HG03439 (cell line): Measurements from ENCODE around the gene AUTS2.

Experiments used
- ATAC-seq: cut with Tn5 transposase; IDR thresholded peaks from one replicate; pipeline ENCODE4 v1.9.1; 2021; ENCODE audit warnings: mild to moderate bottlenecking, moderate library complexity; ENCODE audit not compliant: unreplicated experiment

AUTS2 gene

GRCh38 chr7:70770154-70770553 is 1171.9 kb downstream of the AUTS2 start:
- no peak for ATAC-seq

DNA sequence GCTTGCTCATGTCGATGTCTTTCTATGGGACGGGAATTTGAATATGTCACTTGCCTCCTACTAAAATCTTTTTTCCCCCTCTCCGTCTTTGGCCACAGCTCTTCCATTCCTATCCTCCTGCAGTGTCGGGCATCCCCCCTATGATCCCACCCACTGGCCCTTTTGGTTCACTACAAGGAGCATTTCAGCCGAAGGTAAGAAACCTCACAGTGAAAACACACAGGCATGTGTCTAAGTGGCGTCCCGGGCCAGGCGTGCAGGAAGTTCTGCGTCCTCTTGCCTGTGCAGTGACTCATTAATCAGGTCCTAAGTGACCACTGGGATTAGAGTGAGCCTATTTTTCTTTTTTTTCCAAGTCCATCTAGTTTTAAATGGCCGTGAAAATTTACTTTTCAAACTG is 1173.2 kb downstream of the AUTS2 start:
- ATAC-seq, result no peak

DNA sequence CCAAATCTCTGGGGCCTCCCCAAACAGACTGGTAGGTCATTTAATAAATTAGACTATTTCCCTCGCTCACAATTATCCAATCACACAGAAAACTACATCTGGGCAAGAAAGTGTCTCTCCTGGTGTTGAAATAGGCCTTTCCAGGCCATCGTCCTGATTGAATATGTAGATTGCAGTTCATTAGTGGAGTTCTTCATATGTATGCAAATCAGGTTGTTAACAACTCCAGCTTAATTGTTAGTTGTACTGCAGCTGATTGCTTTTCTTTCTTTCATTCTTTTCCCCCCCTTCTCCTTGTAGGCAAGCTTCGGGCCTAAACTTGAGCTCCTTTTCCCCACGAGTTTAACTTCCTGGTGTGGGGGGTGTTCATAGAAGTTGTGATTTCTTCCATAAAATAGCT is 1174.6 kb downstream of the AUTS2 start:
- no peak for ATAC-seq

DNA sequence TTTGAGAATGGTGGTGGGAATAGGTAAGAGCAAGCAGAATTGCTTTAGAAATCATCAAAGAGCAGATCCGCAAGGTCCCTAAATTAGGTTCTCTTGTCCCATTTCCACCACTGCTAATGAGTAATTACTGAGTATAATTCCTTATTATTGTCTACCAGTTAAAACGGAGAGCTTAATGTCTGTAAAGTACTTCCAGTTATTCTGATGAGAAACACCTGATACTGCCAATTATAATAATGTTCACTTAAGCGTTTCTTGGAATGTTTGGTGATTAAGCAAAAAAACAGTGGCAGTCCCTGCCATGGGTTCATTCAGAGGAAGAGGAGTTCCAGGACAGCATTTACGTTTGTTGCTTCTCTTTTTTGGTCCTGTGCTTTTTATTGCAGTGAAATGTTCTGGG is 1175.1 kb downstream of the AUTS2 start:
- no peak for ATAC-seq

- no peak for ATAC-seq
Measured at GRCh38 chr7:70774950-70775527, 1176.8 kb downstream of the AUTS2 start.

GRCh38 chr7:70775570-70776156 is 1177.4 kb downstream of the AUTS2 start:
- ATAC-seq, result no peak

DNA sequence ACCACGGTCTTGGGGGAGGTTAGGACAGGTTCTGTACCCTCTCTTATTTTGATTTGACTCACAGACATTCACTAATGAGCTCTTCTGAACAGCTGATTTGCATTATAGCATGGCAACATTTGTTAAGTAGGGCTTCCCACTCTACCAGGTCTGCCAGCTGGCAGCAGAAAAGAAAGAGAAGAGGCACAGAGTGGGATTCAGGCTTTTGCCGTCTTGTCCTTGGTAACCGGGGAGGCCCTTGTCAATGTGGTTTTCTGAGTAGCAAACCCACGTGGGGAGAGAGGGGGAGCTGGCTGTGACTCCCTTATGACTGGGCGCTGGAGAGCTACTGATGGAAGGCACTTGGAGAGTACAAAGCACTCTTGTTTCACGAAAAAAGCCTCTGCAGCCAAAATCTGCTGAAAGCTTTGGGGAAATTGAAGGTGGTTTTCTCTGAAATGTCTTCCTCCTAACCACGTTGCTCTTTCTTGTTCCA is 1178.4 kb downstream of the AUTS2 start:
- no peak for ATAC-seq

GRCh38 chr7:70777251-70777650 is 1179.0 kb downstream of the AUTS2 start:
- ATAC-seq, result no peak

DNA sequence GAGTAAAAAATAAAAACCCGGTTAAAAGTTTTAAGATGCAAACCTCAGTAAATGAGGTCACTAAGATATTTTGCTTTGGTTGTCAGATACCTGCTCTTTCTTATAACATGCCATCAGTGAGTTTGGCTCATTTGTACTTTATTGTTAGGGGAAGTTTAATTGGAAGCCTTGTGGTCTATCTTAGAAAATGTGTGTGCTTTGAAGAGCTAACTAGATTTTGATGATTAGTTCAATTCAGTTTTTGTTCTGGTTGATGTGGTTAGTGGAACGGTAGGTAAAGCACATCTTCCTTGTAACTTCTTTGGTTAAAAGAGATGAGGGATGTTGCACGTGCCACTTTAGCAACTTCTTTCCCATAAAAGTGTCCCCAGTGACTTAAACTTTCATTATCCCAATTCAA is 1180.3 kb downstream of the AUTS2 start:
- ATAC-seq, result no peak

DNA sequence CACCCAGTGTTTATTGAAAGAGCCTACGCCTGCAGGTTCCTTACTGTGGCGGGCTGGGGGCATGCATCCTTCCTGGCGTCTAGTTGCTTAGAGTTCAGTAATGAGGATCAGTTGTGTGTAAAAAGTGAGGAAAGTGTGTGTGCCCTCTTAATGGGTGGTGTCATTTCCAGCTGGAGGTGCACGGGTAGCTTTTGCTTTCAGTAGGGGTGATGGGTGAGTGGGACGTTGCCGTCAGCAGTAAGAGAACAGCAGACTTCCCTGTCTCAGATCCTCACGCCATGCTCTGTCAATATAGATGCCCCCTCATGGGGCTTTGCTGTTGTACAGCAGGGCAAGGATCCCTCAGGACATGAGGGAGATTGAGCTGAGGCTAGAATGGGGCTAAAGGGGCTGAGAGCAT is 1181.0 kb downstream of the AUTS2 start:
- no peak for ATAC-seq

- no peak for ATAC-seq
Measured at GRCh38 chr7:70781922-70782311, 1183.6 kb downstream of the AUTS2 start.

GRCh38 chr7:70782796-70783195 is 1184.5 kb downstream of the AUTS2 start:
- no peak for ATAC-seq

DNA sequence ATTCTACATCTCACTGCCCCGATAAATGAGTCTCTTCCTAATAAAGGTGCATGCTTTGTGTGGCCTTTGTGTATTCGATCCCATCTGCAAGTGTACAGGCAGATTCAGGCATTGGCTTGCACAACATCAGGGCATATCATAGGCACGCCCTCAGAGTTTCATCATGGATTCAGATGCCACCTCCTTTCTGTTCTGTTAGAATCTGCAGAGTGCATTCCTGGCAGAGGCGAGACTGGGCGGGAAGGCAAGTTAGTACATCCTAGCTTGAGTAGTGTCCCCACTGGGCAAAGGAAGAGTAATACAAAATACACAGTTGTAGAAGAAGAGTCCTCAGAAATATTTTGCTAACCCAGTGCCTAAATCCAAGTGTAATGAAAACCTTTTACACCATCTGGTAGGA is 1187.2 kb downstream of the AUTS2 start:
- no peak for ATAC-seq

DNA sequence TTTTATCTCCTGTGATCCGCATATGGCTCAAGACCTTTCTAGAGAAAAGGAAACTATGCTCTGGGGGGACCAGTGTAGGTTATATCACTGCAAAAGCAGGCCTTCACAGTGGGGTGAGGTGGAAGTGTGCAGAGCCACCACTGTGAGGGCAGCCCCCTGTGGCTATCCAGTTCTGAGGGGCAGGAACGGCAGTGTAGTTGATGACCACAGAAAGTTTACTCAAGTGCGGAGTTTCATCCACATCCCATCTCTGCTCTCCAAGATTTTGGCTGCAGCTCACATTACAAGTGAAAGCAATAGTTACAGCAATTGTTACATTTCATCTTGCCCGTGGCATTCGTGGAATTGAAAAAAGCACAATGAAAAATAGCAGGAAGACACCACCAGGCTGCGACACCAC is 1187.8 kb downstream of the AUTS2 start:
- no peak for ATAC-seq

- ATAC-seq, result no peak
Measured at GRCh38 chr7:70787286-70787685, 1189.0 kb downstream of the AUTS2 start.

- no peak for ATAC-seq
Measured at GRCh38 chr7:70787771-70788170, 1189.5 kb downstream of the AUTS2 start.

DNA sequence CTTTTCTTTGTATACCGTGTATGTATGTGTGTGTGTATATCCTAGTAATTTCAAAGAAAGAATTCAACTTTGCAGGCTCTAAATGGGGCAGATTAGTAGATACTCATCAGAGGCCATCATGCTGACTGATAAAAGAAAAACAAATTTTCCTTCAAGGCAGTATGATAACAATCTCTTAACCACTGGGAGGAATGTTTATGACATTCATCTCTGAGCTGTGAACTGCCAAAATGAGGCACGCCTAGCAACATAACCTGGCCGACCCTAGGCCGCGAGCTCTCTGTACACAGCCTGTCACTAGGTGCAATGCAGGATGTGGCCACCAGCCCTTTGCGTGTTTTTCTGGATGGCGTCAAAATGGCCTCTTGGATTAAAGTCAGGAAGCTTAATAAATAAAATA is 1190.0 kb downstream of the AUTS2 start:
- no peak for ATAC-seq

- no peak for ATAC-seq
Measured at GRCh38 chr7:70789481-70790214, 1191.4 kb downstream of the AUTS2 start.

- ATAC-seq, result no peak
Measured at GRCh38 chr7:70790215-70791073, 1192.2 kb downstream of the AUTS2 start.

- ATAC-seq, result no peak
Measured at GRCh38 chr7:70791341-70791740, 1193.1 kb downstream of the AUTS2 start.

GRCh38 chr7:70793060-70793459 is 1194.8 kb downstream of the AUTS2 start:
- ATAC-seq, result no peak
